GM19193 (cell line): ENCODE measurements around the gene CREM.
A peak's percentile ranks its signal among the peaks of the same experiment; 100 is the strongest.

Experiments used
- POLR2A ChIP-seq: IDR thresholded peaks from 4 replicates; pipeline ENCODE4 v1.6.1; 2011; ENCODE audit not compliant: insufficient read depth, insufficient read length; ENCODE audit errors: extremely low read depth

The CREM gene

GRCh38 chr10:35127289-35127891 is 744 bp downstream of the CREM start:
- no peak for TF ChIP-seq POLR2A

DNA sequence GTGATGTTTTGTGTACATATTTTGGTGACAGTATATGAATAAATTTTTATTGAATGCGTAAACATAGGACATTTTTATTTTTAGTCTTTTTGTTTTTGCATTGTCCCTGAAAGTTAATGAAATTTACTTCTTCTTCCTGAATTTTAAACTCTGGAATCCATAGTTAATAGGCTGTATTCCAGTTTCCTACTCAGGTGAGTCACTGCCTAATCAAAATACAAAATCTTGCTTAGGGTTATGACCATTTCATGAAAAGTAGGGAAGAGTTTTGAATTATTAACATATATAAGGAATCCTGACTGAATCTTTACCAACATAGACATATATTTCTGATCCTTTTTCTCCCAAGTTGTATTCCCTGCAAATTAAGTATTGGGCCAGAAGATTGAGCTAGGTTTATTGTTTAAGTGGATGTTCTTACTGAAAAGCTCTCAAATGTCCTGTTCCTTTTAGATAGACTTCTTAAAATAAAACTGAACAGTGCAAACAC is 2.6 kb downstream of the CREM start:
- TF ChIP-seq POLR2A, result no peak

GRCh38 chr10:35130663-35131062 is 4.0 kb downstream of the CREM start:
- TF ChIP-seq POLR2A, result no peak

GRCh38 chr10:35132727-35133126 is 6.1 kb downstream of the CREM start:
- TF ChIP-seq POLR2A, result no peak

GRCh38 chr10:35133586-35133985 is 6.9 kb downstream of the CREM start:
- TF ChIP-seq POLR2A, result no peak

DNA sequence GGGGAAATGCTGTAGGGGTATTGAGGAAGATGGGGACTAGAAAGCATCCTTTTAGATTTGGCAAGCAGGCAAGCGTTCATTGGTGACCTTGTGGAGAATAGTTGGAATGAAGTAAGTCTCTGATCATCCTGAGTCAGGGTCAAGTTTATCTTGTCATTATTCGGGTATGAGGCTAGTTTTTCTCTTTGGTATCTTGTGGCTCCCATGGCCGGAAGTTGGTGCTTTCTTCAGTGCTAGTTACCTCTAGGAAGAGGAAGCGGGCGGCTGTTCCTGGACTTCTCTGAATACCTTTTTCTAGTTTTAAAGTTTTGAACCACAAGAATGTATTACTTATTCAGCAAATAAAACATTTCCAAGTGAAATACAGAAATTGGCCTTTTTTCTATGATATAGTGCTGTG is 9.2 kb downstream of the CREM start:
- no peak for TF ChIP-seq POLR2A

DNA sequence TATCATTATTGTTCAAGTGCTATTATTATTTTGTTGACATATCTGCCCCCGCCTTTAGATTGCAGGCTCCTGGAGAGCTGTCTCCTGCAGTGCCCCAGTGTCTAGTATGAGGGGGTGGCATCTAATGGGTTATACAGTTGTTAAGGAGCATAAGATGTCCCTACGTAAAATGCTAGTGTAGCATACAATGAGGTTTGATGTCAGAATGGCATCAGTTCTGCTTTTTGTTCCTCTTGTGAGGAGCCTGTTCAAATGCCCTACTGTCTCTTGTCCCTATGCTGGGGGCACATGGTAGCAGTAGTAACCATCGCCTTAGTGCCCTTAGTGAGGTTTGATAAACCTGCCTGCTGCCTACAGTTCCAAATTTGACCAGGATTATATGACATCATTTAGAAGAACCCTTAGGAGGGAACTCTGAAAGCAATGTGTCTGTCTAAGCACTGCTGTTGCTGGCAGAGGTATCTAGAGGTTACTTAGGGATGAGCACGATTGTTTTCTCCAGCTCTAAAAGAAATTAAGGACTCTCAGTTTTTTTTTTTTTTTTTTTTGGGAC is 9.7 kb downstream of the CREM start:
- TF ChIP-seq POLR2A, result peak; percentile 33

DNA sequence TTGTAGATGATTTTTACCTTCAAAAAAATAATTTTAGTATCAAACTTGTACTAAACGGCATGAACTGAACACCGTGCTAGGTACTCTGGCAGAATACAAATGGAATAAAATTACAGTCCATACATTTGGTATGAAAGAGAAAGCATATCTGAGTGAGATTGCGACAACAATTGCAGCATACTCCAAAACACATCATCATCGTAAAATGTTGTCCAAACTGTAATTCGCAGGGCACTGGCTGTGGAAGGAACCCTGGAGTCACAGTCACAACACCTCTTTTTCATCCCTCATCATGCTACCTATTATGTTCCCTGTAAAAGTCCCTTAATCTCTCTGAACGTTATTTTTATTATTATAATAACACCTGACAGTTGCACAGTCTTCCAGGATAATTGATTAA is 13.5 kb downstream of the CREM start:
- TF ChIP-seq POLR2A, result no peak

- no peak for TF ChIP-seq POLR2A
Measured at GRCh38 chr10:35140727-35141126, 14.1 kb downstream of the CREM start.

GRCh38 chr10:35150308-35150707 is 23.7 kb downstream of the CREM start:
- TF ChIP-seq POLR2A, result no peak

- TF ChIP-seq POLR2A, result no peak
Measured at GRCh38 chr10:35152992-35153391, 26.3 kb downstream of the CREM start.

GRCh38 chr10:35153716-35154115 is 27.1 kb downstream of the CREM start:
- no peak for TF ChIP-seq POLR2A

- no peak for TF ChIP-seq POLR2A
Measured at GRCh38 chr10:35160743-35161142, 34.1 kb downstream of the CREM start.

- TF ChIP-seq POLR2A, result no peak
Measured at GRCh38 chr10:35161906-35162305, 35.3 kb downstream of the CREM start.

DNA sequence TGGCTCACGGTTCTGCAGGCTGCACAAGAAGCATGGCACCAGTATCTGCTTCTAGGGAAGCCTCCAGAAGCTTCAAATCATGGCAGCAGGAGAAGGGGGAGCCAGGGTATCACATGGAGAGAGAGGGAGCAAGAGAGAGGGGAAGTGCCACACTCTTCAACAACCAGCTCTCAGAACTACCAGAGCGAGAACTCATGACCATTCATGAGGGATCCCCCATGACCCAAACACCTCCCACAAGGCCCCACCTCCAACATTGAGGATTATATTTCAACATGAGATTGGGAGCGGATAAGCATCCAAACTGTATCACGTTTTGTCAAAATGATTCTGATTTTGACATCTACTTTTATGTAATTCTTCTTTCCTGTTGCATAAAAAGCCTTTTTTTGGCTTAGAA is 38.5 kb downstream of the CREM start:
- no peak for TF ChIP-seq POLR2A

GRCh38 chr10:35165811-35166210 is 39.2 kb downstream of the CREM start:
- TF ChIP-seq POLR2A, result no peak

DNA sequence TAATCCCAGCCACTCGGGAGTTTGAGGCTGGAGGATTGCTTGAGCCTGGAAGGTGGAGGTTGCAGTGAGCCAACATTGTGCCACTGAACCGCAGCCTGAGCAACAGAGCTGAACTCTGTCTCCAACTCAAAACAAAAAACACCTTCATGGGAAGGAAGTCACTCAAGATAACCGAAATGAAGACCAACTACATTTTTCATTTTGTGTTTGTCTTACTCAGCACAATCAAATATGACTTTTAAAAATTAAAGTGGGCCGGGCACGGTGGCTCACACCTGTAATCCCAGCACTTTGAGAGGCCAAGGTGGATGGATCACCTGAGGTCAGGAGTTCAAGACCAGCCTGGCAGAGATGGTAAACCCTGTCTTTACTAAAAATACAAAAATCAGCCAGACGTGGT is 40.0 kb downstream of the CREM start:
- no peak for TF ChIP-seq POLR2A
